Measurements from ENCODE around the gene DCK. TPM values are rescaled to one million over a fixed set of nuclear protein-coding genes. Genes with fewer than 3 reads are reported as not detected.

The DCK gene
- total RNA-seq, 1 donor from 2014 or later: 10.8 TPM

GRCh38 chr4:70976252-70976651 lies 17.2 kb upstream of the DCK start:
- H3K4me1 Mint-ChIP-seq (ENCODE audit: low read depth, unreplicated experiment): peaks cover 4% of the 10 kb centered on the region
- no peaks in the 10 kb centered on the region for H3K36me3 Mint-ChIP-seq (ENCODE audit: unreplicated experiment)
- no peaks in the 10 kb centered on the region for H3K9me3 Mint-ChIP-seq (ENCODE audit: unreplicated experiment)
- H3K27ac Mint-ChIP-seq (ENCODE audit: unreplicated experiment): no peak overlapping the region
- DNase-seq: no peak
- H3K4me3 Mint-ChIP-seq (ENCODE audit: unreplicated experiment): no peak overlapping the region
- TF ChIP-seq CTCF (IDR thresholded peaks at IDR 0.05; ENCODE audit: partially characterized antibody, unreplicated experiment): no peak
- H3K27me3 Mint-ChIP-seq (ENCODE audit: unreplicated experiment): no peaks in the 10 kb centered on the region

- no peaks in the 10 kb centered on the region for H3K27me3 Mint-ChIP-seq (ENCODE audit: unreplicated experiment)
- DNase-seq: no peak
- H3K4me3 Mint-ChIP-seq (ENCODE audit: unreplicated experiment): no peak overlapping the region
- no peak for TF ChIP-seq CTCF (IDR thresholded peaks at IDR 0.05; ENCODE audit: partially characterized antibody, unreplicated experiment)
- H3K9me3 Mint-ChIP-seq (ENCODE audit: unreplicated experiment): no peaks in the 10 kb centered on the region
- H3K36me3 Mint-ChIP-seq (ENCODE audit: unreplicated experiment): no peaks in the 10 kb centered on the region
- H3K27ac Mint-ChIP-seq (ENCODE audit: unreplicated experiment): no peak overlapping the region
- peaks cover 4% of the 10 kb centered on the region for H3K4me1 Mint-ChIP-seq (ENCODE audit: low read depth, unreplicated experiment)
These were observed 13.9 kb upstream of the DCK start for GRCh38 chr4:70979445-70980008.

- Mint-ChIP-seq H3K36me3 (ENCODE audit: unreplicated experiment) (no peaks in the 10 kb centered on the region), H3K27ac (ENCODE audit: unreplicated experiment) (no peak overlapping the region), H3K9me3 (ENCODE audit: unreplicated experiment) (no peaks in the 10 kb centered on the region), H3K4me3 (ENCODE audit: unreplicated experiment) (no peak overlapping the region), H3K27me3 (ENCODE audit: unreplicated experiment) (no peaks in the 10 kb centered on the region), H3K4me1 (ENCODE audit: low read depth, unreplicated experiment) (peaks cover 4% of the 10 kb centered on the region)
- DNase-seq: no peak
- no peak for TF ChIP-seq CTCF (IDR thresholded peaks at IDR 0.05; ENCODE audit: partially characterized antibody, unreplicated experiment)
These were observed 13.3 kb upstream of the DCK start for GRCh38 chr4:70980196-70980595.

GRCh38 chr4:70984106-70984505 lies 9.3 kb upstream of the DCK start:
- no peak for DNase-seq
- H3K27me3 Mint-ChIP-seq (ENCODE audit: unreplicated experiment): no peaks in the 10 kb centered on the region
- no peaks in the 10 kb centered on the region for H3K4me1 Mint-ChIP-seq (ENCODE audit: low read depth, unreplicated experiment)
- no peaks in the 10 kb centered on the region for H3K36me3 Mint-ChIP-seq (ENCODE audit: unreplicated experiment)
- H3K9me3 Mint-ChIP-seq (ENCODE audit: unreplicated experiment): no peaks in the 10 kb centered on the region
- H3K27ac Mint-ChIP-seq (ENCODE audit: unreplicated experiment): no peak overlapping the region
- no peak for TF ChIP-seq CTCF (IDR thresholded peaks at IDR 0.05; ENCODE audit: partially characterized antibody, unreplicated experiment)
- no peak overlapping the region for H3K4me3 Mint-ChIP-seq (ENCODE audit: unreplicated experiment)

- no peaks in the 10 kb centered on the region for H3K4me1 Mint-ChIP-seq (ENCODE audit: low read depth, unreplicated experiment)
- H3K4me3 Mint-ChIP-seq (ENCODE audit: unreplicated experiment): no peak overlapping the region
- H3K27me3 Mint-ChIP-seq (ENCODE audit: unreplicated experiment): no peaks in the 10 kb centered on the region
- H3K27ac Mint-ChIP-seq (ENCODE audit: unreplicated experiment): no peak overlapping the region
- no peaks in the 10 kb centered on the region for H3K9me3 Mint-ChIP-seq (ENCODE audit: unreplicated experiment)
- no peak for DNase-seq
- no peak for TF ChIP-seq CTCF (IDR thresholded peaks at IDR 0.05; ENCODE audit: partially characterized antibody, unreplicated experiment)
- H3K36me3 Mint-ChIP-seq (ENCODE audit: unreplicated experiment): no peaks in the 10 kb centered on the region
These were observed 8.9 kb upstream of the DCK start for GRCh38 chr4:70984589-70984988.
